ENCODE data around the gene FOXP1. TPM values are rescaled to one million over a fixed set of nuclear protein-coding genes. Genes with fewer than 3 reads are reported as not detected.

The FOXP1 gene
- total and polyA plus RNA-seq, 8 donors, result 95.1 to 143 (median 123) TPM

GRCh38 chr3:71006810-71007785 lies 576.4 kb downstream of the FOXP1 start:
- H3K27me3 ChIP-seq, result no peaks in the 10 kb centered on the region

GRCh38 chr3:71005702-71006321 lies 577.7 kb downstream of the FOXP1 start:
- intact Hi-C loops (cut with DNase I), result no loop called here

More at GRCh38 chr3:71006810-71007785, 576.4 kb downstream of the FOXP1 start:
- no peak for TF ChIP-seq CTCF (IDR thresholded peaks at IDR 0.05)
- H3K4me1 ChIP-seq, result peaks cover 17 to 49% of the 10 kb centered on the region in 2 donors
- H3K36me3 ChIP-seq, result no peaks in the 10 kb centered on the region
- H3K27ac ChIP-seq, result peak overlapping the region; percentile 21 to 42
- H3K9me3 ChIP-seq, result no peaks in the 10 kb centered on the region
- H3K4me3 ChIP-seq, result no peak overlapping the region
- intact Hi-C loops (cut with DNase I), result no loop called here
- ATAC-seq, result peak; percentile 88
- peak in 1 of 4 donors; percentile 50 for DNase-seq

GRCh38 chr3:71003511-71003910 lies 580.0 kb downstream of the FOXP1 start:
- no peak for ATAC-seq

More at GRCh38 chr3:71005702-71006321, 577.7 kb downstream of the FOXP1 start:
- H3K27ac ChIP-seq, result peak overlapping the region; percentile 21 to 34
- H3K27me3 ChIP-seq, result no peaks in the 10 kb centered on the region
- H3K4me1 ChIP-seq, result peaks cover 12 to 40% of the 10 kb centered on the region in 2 donors
- no peaks in the 10 kb centered on the region for H3K36me3 ChIP-seq
- no peaks in the 10 kb centered on the region for H3K9me3 ChIP-seq
- DNase-seq (no peak), ATAC-seq (no peak)
- no peak for TF ChIP-seq CTCF (IDR thresholded peaks at IDR 0.05)
- no peak overlapping the region for H3K4me3 ChIP-seq

GRCh38 chr3:71002298-71002697 lies 581.2 kb downstream of the FOXP1 start:
- no peak overlapping the region for H3K4me3 ChIP-seq
- no peak for TF ChIP-seq CTCF (IDR thresholded peaks at IDR 0.05)
- ATAC-seq (no peak), DNase-seq (no peak)
- H3K4me1 ChIP-seq, result peaks cover 10 to 32% of the 10 kb centered on the region in 2 donors
- no peaks in the 10 kb centered on the region for H3K9me3 ChIP-seq
- peaks cover 0 to 12% of the 10 kb centered on the region in 2 donors for H3K36me3 ChIP-seq
- H3K27ac ChIP-seq, result no peak overlapping the region
- H3K27me3 ChIP-seq, result no peaks in the 10 kb centered on the region
- intact Hi-C loops (cut with DNase I), result no loop called here

More at GRCh38 chr3:71003511-71003910, 580.0 kb downstream of the FOXP1 start:
- H3K4me3 ChIP-seq, result no peak overlapping the region
- H3K9me3 ChIP-seq, result no peaks in the 10 kb centered on the region
- no peak for DNase-seq
- TF ChIP-seq CTCF (IDR thresholded peaks at IDR 0.05), result no peak
- peaks cover 12 to 38% of the 10 kb centered on the region in 2 donors for H3K4me1 ChIP-seq
- no peaks in the 10 kb centered on the region for H3K27me3 ChIP-seq
- intact Hi-C loops (cut with DNase I), result no loop called here
- no peak overlapping the region for H3K27ac ChIP-seq
- peaks cover 0 to 6% of the 10 kb centered on the region in 2 donors for H3K36me3 ChIP-seq
